A549 (cell line): ENCODE results near the gene TGFBR3. TPM values are rescaled to one million over a fixed set of nuclear protein-coding genes. Genes with fewer than 3 reads are reported as not detected.
A peak's percentile ranks its signal among the peaks of the same experiment; 100 is the strongest.

Source experiments
- ATAC-seq, 2 experiments: fragments of 200-7000 bp in 1 of 2; fragments of >200 bp in 1 of 2; cut with Nextera tagmentation in 1 of 2; cut with Tn5 transposase in 1 of 2; 3 replicates each; pipeline versions ENCODE4 v1.8.0 to v1.9.1; 2018 to 2020; ENCODE audit warnings: mild to moderate bottlenecking in 1 of 2, moderate library complexity in 1 of 2
- CTCF ChIA-PET: fragments of 300-600 bp; sonication (Branson Sonifier 250); formaldehyde crosslinking; extraction: SDS; loops from one replicate; lab custom pipeline; 2021; ENCODE audit warnings: antibody characterized with exemption, inconsistent platforms; lab: Yijun Ruan, JAX
- POLR2A ChIA-PET: fragments of 350-600 bp; formaldehyde crosslinking; extraction: SDS; loops from one replicate; lab custom pipeline; 2021; ENCODE audit warnings: antibody characterized with exemption, inconsistent platforms; lab: Yijun Ruan, JAX
- DNase-seq, 2 experiments: peaks; one replicate each; pipeline versions ENCODE4 v3.0.0 to v3.0.0-alpha.2; 2011 to 2016; ENCODE audit warnings: low read depth in 1 of 2, low spot score in 1 of 2
- FAIRE-seq: peaks from 2 replicates; lab custom pipeline; 2011; peaks lifted over from hg19 to GRCh38; lab: Jason Lieb, UNC
- H3K27ac ChIP-seq, 2 experiments: fragments of >200 bp; sonication (Bioruptor Twin); formaldehyde crosslinking; 3 replicates each; pipeline ENCODE4 v1.5.1; 2016 to 2017
- H3K4me1 ChIP-seq: fragments of >200 bp; sonication (Bioruptor Twin); formaldehyde crosslinking; 3 replicates; pipeline ENCODE4 v1.6.1; 2016
- H3K4me2 ChIP-seq: fragments of >200 bp; sonication (Bioruptor Twin); formaldehyde crosslinking; 3 replicates; pipeline ENCODE4 v1.6.1; 2016
- H3K4me3 ChIP-seq: fragments of >200 bp; sonication (Bioruptor Twin); formaldehyde crosslinking; 3 replicates; pipeline ENCODE4 v1.5.1; 2016
- H3K9me3 ChIP-seq: fragments of >200 bp; sonication (Bioruptor Twin); formaldehyde crosslinking; 3 replicates; pipeline ENCODE4 v1.6.1; 2016
- ATOH8 ChIP-seq: fragments of 250-450 bp; sonication (Bioruptor Pico); IDR thresholded peaks from 2 replicates; pipeline ENCODE4 v1.5.0; 2020; ENCODE audit warnings: low read depth, mild to moderate bottlenecking, moderate library complexity
- CBX2 ChIP-seq: fragments of 200-600 bp; sonication (generic); IDR thresholded peaks from 2 replicates; pipeline ENCODE4 v1.6.1; 2016; ENCODE audit warnings: low read depth, mild to moderate bottlenecking, borderline replicate concordance
- CEBPB ChIP-seq, 2 experiments: fragments of >200 bp in 1 of 2; sonication (Bioruptor Twin) in 1 of 2; formaldehyde crosslinking in 1 of 2; IDR thresholded peaks; 2 replicates each; pipeline ENCODE4 v1.6.1; 2012 to 2016
- CHD4 ChIP-seq: fragments of 200-600 bp; sonication (generic); IDR thresholded peaks from 2 replicates; pipeline ENCODE4 v1.6.1; 2016; ENCODE audit warnings: antibody characterized with exemption, mild to moderate bottlenecking, borderline replicate concordance
- CTCF ChIP-seq: fragments of >200 bp; sonication (Bioruptor Twin); formaldehyde crosslinking; IDR thresholded peaks from 3 replicates; pipeline ENCODE4 v1.5.1; 2016
- E2F6 ChIP-seq: IDR thresholded peaks from 2 replicates; pipeline ENCODE4 v1.6.1; 2012; ENCODE audit warnings: low read depth, borderline replicate concordance
- ELK1 ChIP-seq: fragments of 150-350 bp; IDR thresholded peaks from 2 replicates; pipeline ENCODE4 v1.6.1; 2014; ENCODE audit warnings: low read depth, mild to moderate bottlenecking, low read length
- ESRRA ChIP-seq: fragments of 150-350 bp; IDR thresholded peaks from 2 replicates; pipeline ENCODE4 v1.6.1; 2014; ENCODE audit warnings: mild to moderate bottlenecking, low read length, borderline replicate concordance
- FOSB ChIP-seq: fragments of 250-450 bp; sonication (Bioruptor Pico); IDR thresholded peaks from 2 replicates; pipeline ENCODE4 v1.5.0; 2020; ENCODE audit warnings: mild to moderate bottlenecking, moderate library complexity
- GATA3 ChIP-seq: IDR thresholded peaks from 2 replicates; pipeline ENCODE4 v1.6.1; 2012; ENCODE audit warnings: borderline replicate concordance
- HES2 ChIP-seq: fragments of >200 bp; sonication (Bioruptor Twin); formaldehyde crosslinking; IDR thresholded peaks from 2 replicates; pipeline ENCODE4 v1.6.1; 2016
- HEYL ChIP-seq: fragments of 250-450 bp; sonication (Bioruptor Pico); IDR thresholded peaks from 2 replicates; pipeline ENCODE4 v1.8.0; 2021; ENCODE audit warnings: mild to moderate bottlenecking, moderate library complexity
- KDM1A ChIP-seq: fragments of 200-600 bp; sonication (generic); IDR thresholded peaks from 2 replicates; pipeline ENCODE4 v1.6.1; 2016; ENCODE audit warnings: low read depth, mild to moderate bottlenecking
- MAFK ChIP-seq: fragments of 450-650 bp; IDR thresholded peaks from 2 replicates; pipeline ENCODE4 v1.6.1; 2014; ENCODE audit not compliant: partially characterized antibody
- MAZ ChIP-seq: fragments of 150-350 bp; IDR thresholded peaks from 2 replicates; pipeline ENCODE4 v1.6.1; 2014; ENCODE audit warnings: antibody characterized with exemption, low read depth, low read length, borderline replicate concordance
- MYC ChIP-seq: IDR thresholded peaks from 2 replicates; pipeline ENCODE4 v1.6.1; 2012; ENCODE audit warnings: mild to moderate bottlenecking, inconsistent platforms, low read length, improper control_type of control experiment, borderline replicate concordance
- NFE2L2 ChIP-seq: fragments of 150-350 bp; conservative IDR thresholded peaks from 2 replicates; pipeline ENCODE4 v1.6.1; 2014; ENCODE audit warnings: low read length
- NR3C1 ChIP-seq: fragments of >200 bp; sonication (Bioruptor Twin); formaldehyde crosslinking; IDR thresholded peaks from 3 replicates; pipeline ENCODE4 v1.6.1; 2017
- POLR2AphosphoS2 ChIP-seq: conservative IDR thresholded peaks from 2 replicates; pipeline ENCODE4 v1.6.1; 2012; ENCODE audit warnings: low read length, improper control_type of control experiment, inconsistent platforms
- SMC3 ChIP-seq: fragments of >200 bp; sonication (Bioruptor Twin); formaldehyde crosslinking; IDR thresholded peaks from 3 replicates; pipeline ENCODE4 v1.6.1; 2018; ENCODE audit warnings: inconsistent platforms
- ZC3H11A ChIP-seq: fragments of 450-650 bp; IDR thresholded peaks from 2 replicates; pipeline ENCODE4 v1.6.1; 2014; ENCODE audit warnings: antibody characterized with exemption, mild to moderate bottlenecking
- ZFP36 ChIP-seq: fragments of 450-650 bp; IDR thresholded peaks from 2 replicates; pipeline ENCODE4 v1.6.1; 2014; ENCODE audit warnings: borderline replicate concordance; ENCODE audit not compliant: partially characterized antibody
- WGBS: methylation state at CpG from one replicate; pipeline ENCODE4 v1.1.6; 2017; ENCODE audit errors: missing lambda C conversion rate; 5-methylcytosine and 5-hydroxymethylcytosine counted together
- polyA plus RNA-seq, 4 experiments: library from polyadenylated mRNA; depleted of rRNA in 3 of 4; stranded (reverse); fragments of >200 nt; fragmentation: RNase III in 1 of 4; extraction: RNeasy Plus Mini Kit Qiagen cat#74134 plus additional on column Dnase treatment in 1 of 4; gene quantifications; 2 replicates in 3 of 4; 3 replicates in 1 of 4; pipeline ENCODE4 v1.2.3, GENCODE V29; 2011 to 2017

TGFBR3 gene
- polyA plus RNA-seq, 2 of the 4 experiments (the other 2 are of a cell fraction): 5.0 to 8.9 TPM

- ChIA-PET POLR2A (no interaction called here), CTCF (interaction anchor here (1.0 kb wide), 1 partner anchor 21 kb away, joined by 3 read pairs; no protein-coding TSS in a partner anchor)
- no peak overlapping the region for H3K4me3 ChIP-seq
- no peak overlapping the region for H3K4me2 ChIP-seq
- FAIRE-seq (no peak), ATAC-seq (no peak), DNase-seq (no peak)
- H3K27ac ChIP-seq: peak overlapping the region in 1 of 2 experiments; percentile 43; a peak in 1 of 6 replicates
- WGBS: 93% methylated on average over 11 of the region's 11 CpGs
- H3K4me1 ChIP-seq: peaks cover 37% of the 10 kb centered on the region
- TF ChIP-seq FOSB (CRISPR knock-in tag) (no peak), ELK1 (no peak), SMC3 (no peak), MAZ (no peak), CTCF (no peak), MAFK (no peak)
- H3K9me3 ChIP-seq: no peaks in the 10 kb centered on the region
These were observed 156.2 kb downstream of the TGFBR3 start for GRCh38 chr1:91729621-91730358.

GRCh38 chr1:91727763-91728162 lies 158.2 kb downstream of the TGFBR3 start:
- peaks cover 25% of the 10 kb centered on the region for H3K4me1 ChIP-seq
- TF ChIP-seq MAFK (no peak), CEBPB (IDR thresholded peaks at IDR 0.05) (no peak), CBX2 (no peak), MYC (no peak), E2F6 (no peak), HEYL (no peak), ZC3H11A (no peak), ZFP36 (no peak), ESRRA (no peak), CHD4 (no peak), NR3C1 (no peak)
- H3K4me3 ChIP-seq: no peak overlapping the region
- POLR2A ChIA-PET: no interaction called here
- H3K27ac ChIP-seq: no peak overlapping the region
- FAIRE-seq (no peak), DNase-seq (no peak), ATAC-seq (no peak)
- H3K4me2 ChIP-seq: no peak overlapping the region
- 91% methylated on average over 2 of the region's 2 CpGs for WGBS
- no peaks in the 10 kb centered on the region for H3K9me3 ChIP-seq
- CTCF ChIA-PET: no interaction called here

GRCh38 chr1:91725989-91726721 lies 159.8 kb downstream of the TGFBR3 start:
- Histone ChIP-seq H3K27ac (no peak overlapping the region; a peak in 1 of 6 replicates), H3K4me2 (no peak overlapping the region), H3K4me1 (peaks cover 9% of the 10 kb centered on the region), H3K9me3 (no peaks in the 10 kb centered on the region), H3K4me3 (no peak overlapping the region)
- 84% methylated on average over 7 of the region's 7 CpGs for WGBS
- ChIA-PET CTCF (no interaction called here), POLR2A (no interaction called here)
- DNase-seq: no peak
- no peak for ATAC-seq
- TF ChIP-seq KDM1A: no peak
- TF ChIP-seq ATOH8: no peak
- no peak for TF ChIP-seq NFE2L2
- TF ChIP-seq HES2: no peak
- no peak for TF ChIP-seq ZFP36
- no peak for TF ChIP-seq GATA3
- TF ChIP-seq POLR2AphosphoS2: no peak
- no peak for FAIRE-seq
